GM18507 (cell line): ENCODE data around the gene SLC35F5.
"Not testable (repeated sequence)": the region's sequence is repeated elsewhere in the genome, so short reads cannot be mapped to it uniquely, and the experiment has no call there.

Experiments
- DNase-seq: peaks from one replicate; pipeline ENCODE4 v3.0.0; 2011; ENCODE audit warnings: low read depth; ENCODE audit not compliant: insufficient read length; ENCODE audit errors: extremely low spot score
- FAIRE-seq: peaks from 2 replicates; lab custom pipeline; 2011; peaks lifted over from hg19 to GRCh38; lab: Jason Lieb, UNC

The SLC35F5 gene

DNA sequence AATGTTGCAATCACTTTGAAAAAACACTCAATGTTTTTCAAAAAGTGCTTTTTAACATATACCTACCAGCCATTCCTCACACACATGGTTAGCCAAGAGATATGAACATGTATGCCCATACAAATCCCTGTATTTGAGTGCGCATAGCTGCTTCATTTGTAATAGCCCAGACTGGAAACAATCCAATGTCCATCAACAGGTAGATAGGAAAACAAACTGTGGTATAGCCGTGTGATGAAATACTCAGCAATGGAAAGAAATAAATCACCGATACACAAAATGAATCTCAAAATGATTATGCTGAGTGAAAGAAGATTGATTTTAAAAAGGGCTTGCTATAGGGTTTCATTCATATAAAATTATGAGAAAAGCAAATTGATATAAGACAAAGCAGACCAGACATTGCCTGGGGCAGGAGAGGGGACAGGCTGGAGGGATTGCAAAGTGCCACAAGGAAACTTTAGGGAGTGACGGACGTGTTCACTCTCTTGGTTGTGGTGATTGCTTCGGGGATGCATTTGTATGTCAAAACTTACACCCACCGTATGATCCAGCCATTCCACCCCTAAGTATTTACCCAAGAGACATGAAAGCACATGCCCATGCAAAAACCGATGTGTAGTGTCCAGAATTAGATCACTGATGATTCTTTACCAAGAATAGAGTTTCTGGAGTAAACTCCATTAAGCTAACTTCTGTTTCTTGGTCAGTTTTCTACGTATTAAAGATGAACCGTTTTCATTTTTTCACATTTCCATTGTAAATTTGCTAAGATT is 93.0 kb downstream of the SLC35F5 start:
- not testable (repeated sequence) for DNase-seq, FAIRE-seq
